Parathyroid adenoma (tissue), 2 donors: ENCODE results near the gene RETSAT.
"Not testable (repeated sequence)": the region's sequence is repeated elsewhere in the genome, so short reads cannot be mapped to it uniquely, and the experiment has no call there.

Experiments used
- H2AFZ ChIP-seq: fragments of 300-600 bp; sonication (generic); one replicate; pipeline ENCODE4 v1.7.0; 2017; ENCODE audit warnings: antibody characterized with exemption, mild to moderate bottlenecking
- H3K27ac ChIP-seq: fragments of 300-600 bp; sonication (generic); one replicate; pipeline ENCODE4 v1.7.0; 2017
- H3K27me3 ChIP-seq: fragments of 300-600 bp; sonication (generic); one replicate; pipeline ENCODE4 v1.7.0; 2017; ENCODE audit warnings: low read length; ENCODE audit not compliant: control insufficient read depth, insufficient read depth
- H3K36me3 ChIP-seq: fragments of 300-600 bp; sonication (generic); one replicate; pipeline ENCODE4 v1.7.0; 2017; ENCODE audit warnings: low read length; ENCODE audit not compliant: control insufficient read depth, insufficient read depth
- H3K4me1 ChIP-seq: fragments of 300-600 bp; sonication (generic); one replicate; pipeline ENCODE4 v1.7.0; 2017; ENCODE audit warnings: control low read depth
- H3K4me2 ChIP-seq: fragments of 300-600 bp; sonication (generic); one replicate; pipeline ENCODE4 v1.7.0; 2017; ENCODE audit warnings: low read length
- H3K4me3 ChIP-seq: fragments of 300-600 bp; sonication (generic); one replicate; pipeline ENCODE4 v1.7.0; 2017; ENCODE audit warnings: low read depth, low read length
- H3K79me2 ChIP-seq: fragments of 300-600 bp; sonication (generic); one replicate; pipeline ENCODE4 v1.7.0; 2017; ENCODE audit warnings: control low read depth
- H3K9ac ChIP-seq: fragments of 300-600 bp; sonication (generic); one replicate; pipeline ENCODE4 v1.7.0; 2017; ENCODE audit warnings: mild to moderate bottlenecking
- H3K9me3 ChIP-seq: fragments of 300-600 bp; sonication (generic); one replicate; pipeline ENCODE4 v1.7.0; 2017; ENCODE audit warnings: low read length; ENCODE audit not compliant: control insufficient read depth
- CTCF ChIP-seq: fragments of 300-600 bp; sonication (generic); IDR thresholded peaks from one replicate; pipeline ENCODE4 v1.7.0; 2017; ENCODE audit warnings: antibody characterized with exemption, mild to moderate bottlenecking
- donor health status: primary hyperparathyroidism.

Gene RETSAT

GRCh38 chr2:85367180-85367579 lies 12.9 kb upstream of the RETSAT start:
- no peaks in the 10 kb centered on the region for H3K4me1 ChIP-seq
- TF ChIP-seq CTCF: no peak
- no peaks in the 10 kb centered on the region for H3K36me3 ChIP-seq
- H3K9me3 ChIP-seq: no peaks in the 10 kb centered on the region
- H2AFZ ChIP-seq: no peak overlapping the region
- no peaks in the 10 kb centered on the region for H3K27me3 ChIP-seq
- H3K9ac ChIP-seq: no peak overlapping the region
- no peak overlapping the region for H3K27ac ChIP-seq
- H3K4me3 ChIP-seq: no peak overlapping the region
- no peaks in the 10 kb centered on the region for H3K79me2 ChIP-seq
- H3K4me2 ChIP-seq: no peak overlapping the region

GRCh38 chr2:85362653-85363387 lies 8.5 kb upstream of the RETSAT start:
- H3K4me1 ChIP-seq, H3K4me3 ChIP-seq, H3K9ac ChIP-seq, H3K79me2 ChIP-seq, H3K27ac ChIP-seq, H3K36me3 ChIP-seq, H2AFZ ChIP-seq, H3K27me3 ChIP-seq, H3K4me2 ChIP-seq, H3K9me3 ChIP-seq: not testable (repeated sequence)

GRCh38 chr2:85357736-85358135 lies 3.4 kb upstream of the RETSAT start:
- Histone ChIP-seq H3K4me1 (no peaks in the 10 kb centered on the region), H3K4me2 (no peak overlapping the region), H3K27me3 (no peaks in the 10 kb centered on the region), H3K4me3 (no peak overlapping the region), H3K9me3 (no peaks in the 10 kb centered on the region), H3K27ac (no peak overlapping the region), H3K9ac (no peak overlapping the region), H3K79me2 (peaks cover 16% of the 10 kb centered on the region), H3K36me3 (no peaks in the 10 kb centered on the region), H2AFZ (no peak overlapping the region)
- TF ChIP-seq CTCF: no peak

- Histone ChIP-seq H3K36me3 (no peaks in the 10 kb centered on the region), H3K27ac (no peak overlapping the region), H3K9me3 (no peaks in the 10 kb centered on the region), H3K27me3 (no peaks in the 10 kb centered on the region), H3K4me2 (peak overlapping the region; percentile 97), H3K9ac (no peak overlapping the region), H3K79me2 (peaks cover 16% of the 10 kb centered on the region), H3K4me3 (no peak overlapping the region), H3K4me1 (no peaks in the 10 kb centered on the region), H2AFZ (no peak overlapping the region)
- TF ChIP-seq CTCF: no peak
Observed at GRCh38 chr2:85356186-85356585, 1.9 kb upstream of the RETSAT start.

- Histone ChIP-seq H3K36me3 (no peaks in the 10 kb centered on the region), H3K4me3 (peak overlapping the region; percentile 99), H3K27me3 (no peaks in the 10 kb centered on the region)
Observed at GRCh38 chr2:85355521-85355920, 1.2 kb upstream of the RETSAT start.

More at GRCh38 chr2:85355521-85355920, 1.2 kb upstream of the RETSAT start:
- H3K9ac ChIP-seq: peak overlapping the region; percentile 30
- H3K27ac ChIP-seq: no peak overlapping the region
- no peak for TF ChIP-seq CTCF
- peaks cover 16% of the 10 kb centered on the region for H3K79me2 ChIP-seq
- peak overlapping the region; percentile 94 for H2AFZ ChIP-seq
- H3K4me2 ChIP-seq: peak overlapping the region; percentile 97
- H3K4me1 ChIP-seq: no peaks in the 10 kb centered on the region
- H3K9me3 ChIP-seq: no peaks in the 10 kb centered on the region
